ENCODE measurements around the gene HTR1A. TPM values are rescaled to one million over a fixed set of nuclear protein-coding genes. Genes with fewer than 3 reads are reported as not detected.

Gene HTR1A
- total and polyA plus RNA-seq, 2 of the 8 experiments (the other 6 are each of a cell fraction or from before 2014, with no cell fraction given) = 4.7 to 6.5 TPM

GRCh38 chr5:63958654-63959053, 3.6 kb downstream of the HTR1A start:
- CTCF ChIA-PET (ENCODE audit: partially characterized antibody) = interaction anchor here (0.7 to 1.4 kb wide), 12 partner anchors 42 to 574 kb away, joined by 3 to 10 read pairs (median 4); no protein-coding TSS in a partner anchor
- H3K27ac ChIP-seq (ENCODE audit: low read depth, low read length) = no peak overlapping the region; the same call in 1 of the 2 replicates
- no peak overlapping the region for H2BK12ac ChIP-seq (ENCODE audit: low read depth, low read length)
- no peak overlapping the region for H4K8ac ChIP-seq (ENCODE audit: extremely low read depth, insufficient read depth, low read length)
- H2AFZ ChIP-seq (ENCODE audit: low read length) = peak overlapping the region; percentile 4; the same call in 1 of the 2 replicates
- H4K5ac ChIP-seq (ENCODE audit: insufficient read length, low read depth, low read length) = no peak overlapping the region
- no peaks in the 10 kb centered on the region for H3K79me1 ChIP-seq (ENCODE audit: low read depth, low read length)
- H3K9me3 ChIP-seq (ENCODE audit: insufficient read depth in 2 of 2, low read depth in 1 of 2, low read length in 1 of 2) = peaks cover 0 to 10% of the 10 kb centered on the region in 2 experiments; a peak in 2 of 4 replicates
- peaks cover 6% of the 10 kb centered on the region; the same call in 1 of the 2 replicates for H3K23me2 ChIP-seq (ENCODE audit: low read depth, low read length)
- H3K23ac ChIP-seq (ENCODE audit: insufficient read length) = no peak overlapping the region
- peak overlapping the region; percentile 50 to 64 (median 58); a peak in 7 of 8 replicates for H3K4me3 ChIP-seq (ENCODE audit: extremely low read depth in 1 of 4, insufficient read depth in 2 of 4, low read depth in 3 of 4, low read length in 4 of 4)
- no peak overlapping the region for H2AK5ac ChIP-seq (ENCODE audit: low read depth, low read length)
- peak overlapping the region in 1 of 4 experiments; percentile 15; a peak in 1 of 7 replicates for H3K9ac ChIP-seq (replicated peaks in 1 of 4; ENCODE audit: extremely low read depth in 1 of 4, low read depth in 3 of 4, low read length in 3 of 4)
- no peak overlapping the region for H3K18ac ChIP-seq (ENCODE audit: extremely low read depth, low read length)
- H3K79me2 ChIP-seq (ENCODE audit: control insufficient read depth in 1 of 2, insufficient read depth in 2 of 2, low read length in 2 of 2) = no peaks in the 10 kb centered on the region
- no peak overlapping the region for H4K91ac ChIP-seq (replicated peaks; ENCODE audit: insufficient read length, low read length)
- H3K4ac ChIP-seq (replicated peaks; ENCODE audit: insufficient read length, low read depth, low read length) = no peak overlapping the region
- no peak overlapping the region for H3K14ac ChIP-seq (ENCODE audit: insufficient read length)
- peak overlapping the region; percentile 54; the same call in 1 of the 2 replicates for H2BK5ac ChIP-seq (ENCODE audit: low read depth, low read length)
- 0 out of 2 replicates have a peak overlapping the region, but pooled peaks have one; percentile 50 for H2BK20ac ChIP-seq (ENCODE audit: low read length)
- 0% methylated on average over 3 of the region's 3 CpGs; no CpG with 5 or more reads in 1 of the 2 experiments for WGBS, 2 experiments (ENCODE audit: extremely low coverage in 1 of 2, insufficient coverage in 1 of 2, insufficient read length in 1 of 2, insufficient replicate concordance in 2 of 2, low coverage in 1 of 2, low lambda C conversion rate in 2 of 2, missing lambda C conversion rate in 1 of 2)
- H4K20me1 ChIP-seq (replicated peaks in 1 of 2; ENCODE audit: control insufficient read depth in 1 of 2, insufficient read depth in 2 of 2, low read length in 2 of 2) = no peaks in the 10 kb centered on the region
- H3K27me3 ChIP-seq (replicated peaks in 1 of 4; ENCODE audit: control insufficient read depth in 3 of 4, extremely low read depth in 1 of 4, insufficient read depth in 3 of 4, low read length in 3 of 4) = peaks cover 5 to 33% (median 23%) of the 10 kb centered on the region in 4 experiments
- no peak overlapping the region for H2BK120ac ChIP-seq (replicated peaks; ENCODE audit: low read depth, low read length)
- H3K56ac ChIP-seq (replicated peaks; ENCODE audit: insufficient read length, low read depth, low read length) = no peak overlapping the region
- H3K36me3 ChIP-seq (ENCODE audit: control insufficient read depth in 2 of 4, insufficient read depth in 4 of 4, low read length in 3 of 4) = no peaks in the 10 kb centered on the region
- peak; percentile 13 for FAIRE-seq
- peaks cover 0 to 18% (median 10%) of the 10 kb centered on the region in 4 experiments; a peak in 6 of 7 replicates for H3K4me1 ChIP-seq (replicated peaks in 1 of 4; ENCODE audit: control insufficient read depth in 3 of 4, insufficient read depth in 4 of 4, low read length in 3 of 4)
- TF ChIP-seq EP300 (IDR thresholded peaks at IDR 0.05; ENCODE audit: borderline replicate concordance in 1 of 2, low read depth in 2 of 2, low read length in 2 of 2) (peak in 1 of 2 experiments; percentile 47; a peak in 1 of 3 replicates), FOSL1 (IDR thresholded peaks at IDR 0.05; ENCODE audit: insufficient read depth, low read depth, low read length) (no peak), SP1 (IDR thresholded peaks at IDR 0.05; ENCODE audit: low read depth, low read length) (peak; percentile 40; the same call in 1 of the 2 replicates), BCL11A (IDR thresholded peaks at IDR 0.05; ENCODE audit: low read depth in 2 of 2, low read length in 2 of 2) (peak in 1 of 2 experiments; percentile 48), SIRT6 (IDR thresholded peaks at IDR 0.05; ENCODE audit: low read length) (no peak), TEAD4 (IDR thresholded peaks at IDR 0.05; ENCODE audit: low read depth, low read length) (peak; percentile 73; the same call in 1 of the 2 replicates)
- POLR2A ChIA-PET (ENCODE audit: partially characterized antibody) = no interaction called here
- H2BK15ac ChIP-seq (ENCODE audit: low read length) = no peak overlapping the region
- H3K4me2 ChIP-seq (ENCODE audit: insufficient read depth in 1 of 2, low read depth in 2 of 2, low read length in 2 of 2) = peak overlapping the region; percentile 84 to 98
- DNase-seq (ENCODE audit: low read depth in 1 of 2, low spot score in 2 of 2) = no peak
